NCI-H1048 (cell line): ENCODE measurements around the gene AFF3.
A peak's percentile ranks its signal among the peaks of the same experiment; 100 is the strongest.
"Not testable (repeated sequence)": the region's sequence is repeated elsewhere in the genome, so short reads cannot be mapped to it uniquely, and the experiment has no call there.

Experiments used
- DNase-seq: peaks from one replicate; lab custom pipeline; 2025; lab: John Stamatoyannopoulos, UW

AFF3 gene, protein sequence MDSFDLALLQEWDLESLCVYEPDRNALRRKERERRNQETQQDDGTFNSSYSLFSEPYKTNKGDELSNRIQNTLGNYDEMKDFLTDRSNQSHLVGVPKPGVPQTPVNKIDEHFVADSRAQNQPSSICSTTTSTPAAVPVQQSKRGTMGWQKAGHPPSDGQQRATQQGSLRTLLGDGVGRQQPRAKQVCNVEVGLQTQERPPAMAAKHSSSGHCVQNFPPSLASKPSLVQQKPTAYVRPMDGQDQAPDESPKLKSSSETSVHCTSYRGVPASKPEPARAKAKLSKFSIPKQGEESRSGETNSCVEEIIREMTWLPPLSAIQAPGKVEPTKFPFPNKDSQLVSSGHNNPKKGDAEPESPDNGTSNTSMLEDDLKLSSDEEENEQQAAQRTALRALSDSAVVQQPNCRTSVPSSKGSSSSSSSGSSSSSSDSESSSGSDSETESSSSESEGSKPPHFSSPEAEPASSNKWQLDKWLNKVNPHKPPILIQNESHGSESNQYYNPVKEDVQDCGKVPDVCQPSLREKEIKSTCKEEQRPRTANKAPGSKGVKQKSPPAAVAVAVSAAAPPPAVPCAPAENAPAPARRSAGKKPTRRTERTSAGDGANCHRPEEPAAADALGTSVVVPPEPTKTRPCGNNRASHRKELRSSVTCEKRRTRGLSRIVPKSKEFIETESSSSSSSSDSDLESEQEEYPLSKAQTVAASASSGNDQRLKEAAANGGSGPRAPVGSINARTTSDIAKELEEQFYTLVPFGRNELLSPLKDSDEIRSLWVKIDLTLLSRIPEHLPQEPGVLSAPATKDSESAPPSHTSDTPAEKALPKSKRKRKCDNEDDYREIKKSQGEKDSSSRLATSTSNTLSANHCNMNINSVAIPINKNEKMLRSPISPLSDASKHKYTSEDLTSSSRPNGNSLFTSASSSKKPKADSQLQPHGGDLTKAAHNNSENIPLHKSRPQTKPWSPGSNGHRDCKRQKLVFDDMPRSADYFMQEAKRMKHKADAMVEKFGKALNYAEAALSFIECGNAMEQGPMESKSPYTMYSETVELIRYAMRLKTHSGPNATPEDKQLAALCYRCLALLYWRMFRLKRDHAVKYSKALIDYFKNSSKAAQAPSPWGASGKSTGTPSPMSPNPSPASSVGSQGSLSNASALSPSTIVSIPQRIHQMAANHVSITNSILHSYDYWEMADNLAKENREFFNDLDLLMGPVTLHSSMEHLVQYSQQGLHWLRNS (N-terminal part only)

DNA sequence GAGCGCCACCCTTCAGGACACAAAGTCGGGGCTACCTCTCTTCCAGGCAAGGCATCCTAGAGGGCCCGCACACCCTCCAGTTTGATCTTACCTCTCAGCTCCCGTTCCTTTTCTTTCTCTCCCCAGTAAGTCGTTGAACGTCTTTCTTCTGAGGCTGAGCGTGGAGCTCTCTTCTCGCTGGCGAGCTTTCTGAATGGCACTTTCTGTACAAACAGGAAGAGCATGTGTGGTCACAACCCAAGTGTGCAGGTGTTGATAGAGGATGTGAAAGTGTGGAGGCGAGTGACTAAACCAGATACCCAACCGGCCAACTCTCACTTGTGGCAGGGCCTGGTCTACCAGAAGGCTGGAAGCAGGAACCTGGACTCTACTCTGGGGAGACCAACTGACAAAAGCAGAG, at the start of gene AFF3:
Gene AFF3, minus strand, starts transcription at position 198 of the 400 bp plus-strand sequence. CDS start 38,136 bp downstream, outside the sequence.
- DNase-seq = no peak

DNA sequence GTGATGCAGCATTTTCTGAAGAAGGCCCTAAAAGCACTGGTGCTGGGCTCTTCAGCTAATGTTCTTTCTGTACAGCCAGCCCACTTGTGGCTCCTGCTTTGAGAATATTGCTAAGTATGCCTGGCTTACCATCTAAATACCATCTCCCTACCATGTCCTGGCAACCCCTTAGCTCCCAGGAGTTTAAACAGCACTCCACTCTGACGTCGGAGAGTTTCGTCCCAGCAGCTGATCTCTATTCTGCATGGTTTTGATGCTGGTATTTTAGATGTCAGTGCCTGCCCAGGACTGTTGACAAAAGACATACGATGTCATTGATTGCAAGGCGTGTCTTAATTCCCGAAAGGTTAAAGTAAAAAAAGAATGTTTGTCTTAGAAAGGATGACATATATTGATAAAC, 47.0 kb upstream of the AFF3 start:
- no peak for DNase-seq

DNA sequence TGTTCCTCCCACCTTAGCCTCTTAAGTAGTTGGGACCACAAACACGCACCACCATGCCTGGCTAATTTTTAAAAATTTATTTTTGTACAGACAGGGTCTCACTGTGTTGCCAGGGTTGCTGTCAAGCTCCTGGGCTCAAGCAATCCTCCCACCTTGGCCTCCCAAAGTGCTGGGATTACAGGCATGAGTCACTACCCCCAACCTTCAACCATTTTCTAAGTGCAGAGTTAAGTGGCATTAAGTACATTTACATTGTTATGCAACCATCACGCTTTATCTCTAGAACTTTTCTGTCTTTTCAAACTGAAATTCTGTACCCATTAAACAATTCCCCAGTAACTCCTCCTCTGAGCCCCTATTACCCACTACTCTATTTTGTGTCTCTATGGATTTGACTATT, 45.9 kb upstream of the AFF3 start:
- no peak for DNase-seq

DNA sequence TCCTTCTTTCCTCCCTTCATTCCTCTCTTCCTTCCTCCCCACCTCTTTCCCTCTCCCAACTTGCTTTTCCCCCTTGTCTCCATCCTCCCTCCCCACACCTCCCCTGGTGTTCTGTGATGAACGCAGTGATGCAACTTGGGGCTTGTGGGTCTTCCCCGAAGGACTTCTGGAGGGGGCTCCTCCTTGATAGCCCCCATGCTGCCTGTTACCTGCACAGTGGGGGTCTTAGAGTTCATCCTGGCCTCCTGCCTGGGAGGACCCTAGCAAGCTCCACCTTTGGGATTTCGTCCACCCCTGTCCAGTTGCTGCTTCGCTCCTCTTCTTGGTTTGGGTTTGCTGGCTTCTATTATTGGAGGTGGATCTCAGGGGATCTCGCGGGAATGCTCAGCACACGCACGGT, 43.7 kb upstream of the AFF3 start:
- DNase-seq = no peak

DNA sequence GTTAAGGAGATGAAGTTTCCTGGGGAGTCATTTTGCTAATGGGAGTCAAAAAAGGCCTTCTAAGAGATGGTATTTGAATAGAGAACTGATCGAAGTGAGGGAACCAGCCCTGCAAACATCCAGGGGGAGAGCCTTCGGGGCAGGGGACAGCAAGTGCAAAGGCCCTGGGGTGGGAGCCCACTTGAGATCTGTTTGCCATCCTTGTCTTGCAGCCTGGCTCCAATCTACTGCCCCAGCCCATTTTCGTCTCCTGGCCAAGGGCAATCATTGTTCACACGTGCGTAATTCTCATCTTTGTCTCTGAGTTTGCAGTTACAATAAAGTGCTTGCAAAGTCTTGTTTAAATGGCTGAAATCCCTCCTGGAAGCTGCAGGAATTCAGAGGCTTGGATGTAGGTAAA, 43.1 kb upstream of the AFF3 start:
- DNase-seq = no peak

DNA sequence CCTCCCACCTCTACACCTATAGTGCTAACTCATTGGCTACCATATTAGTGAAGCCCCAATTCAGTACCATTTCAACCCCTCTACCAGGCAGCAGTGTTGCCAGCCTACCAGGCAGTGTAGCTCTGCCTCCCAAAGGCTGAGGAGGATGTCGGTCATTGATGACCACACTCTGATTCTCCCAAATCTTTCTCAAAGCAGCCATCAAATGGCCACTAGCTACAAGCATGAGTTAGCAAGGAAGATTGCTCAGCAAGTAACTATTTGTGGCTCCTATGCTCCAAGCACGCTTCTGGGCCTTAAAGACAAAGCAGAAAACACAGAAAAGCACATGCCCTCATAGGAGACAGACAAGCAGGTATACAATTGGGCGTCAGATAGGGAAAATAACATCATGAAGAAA, 42.7 kb upstream of the AFF3 start:
- DNase-seq = no peak

DNA sequence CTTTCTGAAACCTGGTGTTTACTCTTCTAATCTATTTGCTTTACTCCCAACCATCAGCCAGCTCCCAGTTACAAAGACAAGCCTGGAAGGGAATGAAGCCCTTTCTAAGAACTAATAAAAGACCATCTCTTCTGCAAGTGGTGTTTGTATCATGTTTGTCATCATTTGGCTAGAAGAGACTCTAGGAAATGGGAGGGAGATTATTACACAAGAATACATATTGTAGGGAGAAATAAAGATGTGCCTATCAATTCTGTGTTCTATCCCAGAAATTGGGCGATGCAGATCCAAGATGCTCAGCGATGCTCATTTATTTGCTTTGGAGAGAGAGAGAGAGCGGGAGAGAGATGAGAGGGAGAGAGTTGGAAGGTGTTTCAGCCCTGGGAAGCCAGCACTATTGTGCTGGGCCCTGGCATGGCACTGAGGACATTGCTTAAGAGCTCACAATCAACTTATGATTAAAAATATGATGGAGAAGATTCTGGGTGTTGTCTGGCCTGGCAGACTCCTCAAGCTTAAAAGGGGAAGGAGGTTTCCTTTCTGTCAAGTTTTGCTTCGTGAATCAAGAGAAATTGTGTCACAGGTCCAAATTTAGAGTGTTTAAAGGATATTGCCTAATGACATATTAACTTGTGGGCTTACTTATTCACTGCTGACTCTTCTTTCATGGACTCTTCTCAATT, 41.8 kb upstream of the AFF3 start:
- DNase-seq = no peak

DNA sequence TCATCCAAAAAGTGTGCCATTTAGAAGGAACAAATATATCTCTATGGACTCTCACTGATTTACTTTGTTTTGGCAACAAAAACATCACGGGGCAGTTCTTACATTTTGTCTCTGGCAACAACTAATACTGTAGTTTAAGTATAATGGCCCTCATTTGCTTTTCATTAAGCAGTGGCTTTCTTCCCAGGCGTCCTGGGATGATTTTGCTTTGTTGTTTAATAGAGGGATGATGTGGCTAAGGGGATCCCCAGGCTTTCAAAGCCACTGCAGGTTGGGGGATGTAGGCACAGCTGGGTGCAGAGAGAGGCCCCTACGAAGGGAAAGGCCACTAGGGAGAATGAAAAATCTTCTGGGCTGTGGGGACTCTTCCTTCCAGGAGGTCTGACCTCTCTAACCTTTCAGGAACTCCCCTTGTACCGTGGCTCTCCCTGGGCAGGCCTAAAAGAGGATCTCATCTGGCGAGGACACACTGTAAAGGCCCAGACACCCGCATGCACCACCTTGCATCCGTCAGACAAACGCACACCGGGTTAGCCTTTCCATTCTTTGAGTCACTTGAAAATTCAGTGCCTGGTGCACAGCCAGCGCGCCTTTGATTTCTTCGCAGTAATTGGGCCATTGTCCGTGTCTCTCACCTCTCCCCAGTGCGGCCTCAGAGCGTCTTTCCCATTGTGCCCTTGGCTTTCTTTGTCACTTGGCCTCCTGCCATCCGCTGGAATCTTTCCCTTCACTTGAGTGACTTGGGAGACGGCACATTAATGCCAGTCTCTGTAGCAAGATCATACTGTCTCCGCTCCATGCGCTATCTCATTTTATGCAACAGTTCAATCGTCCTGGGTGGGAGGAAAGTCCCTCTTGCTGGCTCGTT, 40.3 kb upstream of the AFF3 start:
- no peak for DNase-seq

DNA sequence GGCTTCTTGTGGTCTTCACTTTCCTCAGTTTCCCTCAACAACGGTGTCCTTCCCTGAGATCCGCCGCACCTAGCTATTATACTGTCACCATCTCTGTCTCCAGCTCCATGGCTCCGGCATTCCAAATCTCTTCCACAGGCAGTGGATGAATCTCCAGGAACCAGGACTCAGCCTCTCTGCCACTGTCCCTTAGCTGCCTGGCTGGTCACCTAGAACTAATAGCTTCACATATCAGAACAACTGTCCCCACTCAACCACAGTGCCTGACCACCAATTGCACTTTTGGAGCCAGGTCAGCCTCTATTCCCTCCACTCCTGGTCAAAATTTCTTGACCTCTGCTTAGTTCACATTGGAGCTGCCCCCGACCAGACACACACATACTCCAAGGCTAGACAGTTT, 38.1 kb upstream of the AFF3 start:
- DNase-seq = no peak

DNA sequence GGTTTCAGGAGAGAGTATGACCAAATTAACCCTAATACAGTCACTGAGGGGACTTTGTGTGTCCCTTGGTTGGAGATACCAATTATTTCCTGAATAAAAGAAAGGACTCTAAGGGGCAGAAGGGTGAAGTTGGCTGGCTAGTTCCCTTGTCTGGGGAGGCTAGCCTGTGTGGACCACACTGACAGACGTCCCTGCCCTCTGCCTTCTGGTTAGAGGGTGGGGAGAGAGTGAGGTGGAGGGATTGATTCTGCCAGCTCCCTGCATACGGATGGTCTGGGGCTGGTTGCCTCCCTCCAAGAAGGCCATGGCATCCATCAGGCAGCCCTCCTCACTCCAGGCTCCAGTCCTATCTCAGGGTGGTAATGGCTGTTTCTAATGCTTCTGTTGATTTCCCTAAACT, 37.4 kb upstream of the AFF3 start:
- no peak for DNase-seq

DNA sequence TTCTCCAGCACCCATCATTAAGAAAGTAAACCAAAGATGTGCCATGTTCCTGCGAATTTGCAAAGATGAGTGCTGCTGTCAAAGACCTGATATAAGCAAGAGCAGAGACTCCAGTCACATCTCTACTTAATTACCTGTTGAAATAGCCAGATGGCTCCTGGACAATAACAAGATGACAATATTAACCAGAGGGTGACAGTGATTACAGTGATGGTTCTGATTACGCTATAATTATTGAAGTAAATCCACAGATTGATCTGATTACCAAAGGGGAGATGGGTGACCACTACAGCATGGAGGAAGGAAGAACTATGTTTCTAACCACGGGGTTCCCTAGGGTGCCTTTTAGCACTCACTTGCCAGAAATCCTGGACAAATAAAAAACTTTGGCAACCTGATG, 36.5 kb upstream of the AFF3 start:
- DNase-seq = no peak

DNA sequence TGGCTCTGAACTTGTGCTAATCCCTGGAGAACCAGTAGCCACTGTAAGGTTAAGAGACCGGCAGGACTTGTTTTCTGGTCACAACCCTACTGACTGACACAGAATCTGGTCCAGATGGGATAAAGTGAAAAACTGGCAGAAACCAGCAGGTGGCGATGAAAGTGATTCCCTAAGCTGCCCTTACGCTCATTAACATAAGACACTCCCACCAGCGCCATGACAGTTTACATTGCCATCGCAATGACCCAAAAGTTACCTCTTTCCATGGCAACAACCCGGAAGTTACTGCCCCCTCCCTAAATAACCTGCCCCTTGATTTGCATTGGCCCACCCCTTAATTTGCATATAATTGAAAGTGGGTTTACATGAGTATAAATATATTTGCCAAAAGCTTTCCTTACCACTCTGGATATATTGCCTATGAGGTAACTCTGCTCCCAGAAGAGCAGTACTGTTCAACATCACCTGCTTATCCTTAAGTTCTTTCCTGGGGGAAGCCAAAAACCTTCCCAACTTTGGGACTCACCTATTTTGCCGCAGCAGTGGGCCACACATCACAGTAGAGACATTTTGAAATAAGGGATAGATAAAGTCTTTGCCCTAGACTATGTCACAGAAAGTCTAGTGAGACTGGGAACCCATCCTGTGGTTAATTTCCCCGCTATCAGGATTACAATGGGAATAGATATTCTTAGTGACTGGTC, 35.8 kb upstream of the AFF3 start:
- DNase-seq = peak; percentile 76

DNA sequence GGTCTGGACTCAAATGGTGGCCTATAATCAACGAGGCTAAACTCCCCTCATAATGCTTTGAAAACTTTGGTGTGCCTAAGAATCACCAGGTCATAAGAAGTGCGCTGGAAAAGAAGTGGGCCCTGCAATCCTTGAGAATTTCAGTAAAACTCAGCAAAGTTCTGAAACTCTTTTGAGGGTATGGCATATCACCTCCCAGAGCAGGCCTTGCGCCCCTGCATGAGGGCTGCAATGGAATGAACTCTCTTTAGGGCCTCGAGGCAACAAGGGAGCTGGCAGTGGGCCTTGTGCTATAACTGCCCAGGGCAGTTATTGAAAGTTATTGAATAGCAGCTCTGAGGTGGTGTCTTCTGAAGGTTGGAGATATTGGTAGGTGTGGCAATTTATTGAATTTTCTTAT, 34.5 kb upstream of the AFF3 start:
- DNase-seq = no peak

DNA sequence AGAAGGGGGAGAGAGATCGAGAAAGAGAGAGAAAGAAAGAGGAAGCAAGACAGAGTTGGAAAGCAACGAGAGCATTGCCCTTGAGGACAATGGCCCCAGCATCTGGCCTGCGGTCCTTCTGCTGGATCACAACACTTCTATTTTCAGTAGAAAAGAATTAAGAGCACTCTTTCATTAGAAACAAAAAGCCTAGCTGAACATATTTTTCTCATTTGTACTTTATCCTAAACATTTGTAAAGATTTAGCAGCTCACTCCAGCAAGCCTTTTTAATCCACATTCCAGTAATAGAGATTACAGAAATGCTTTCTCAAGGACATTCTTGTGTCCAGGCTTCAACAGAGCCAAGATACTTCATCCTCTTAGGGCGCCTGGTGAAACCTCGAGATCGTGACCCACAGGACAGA, 31.6 kb upstream of the AFF3 start:
- DNase-seq = no peak

DNA sequence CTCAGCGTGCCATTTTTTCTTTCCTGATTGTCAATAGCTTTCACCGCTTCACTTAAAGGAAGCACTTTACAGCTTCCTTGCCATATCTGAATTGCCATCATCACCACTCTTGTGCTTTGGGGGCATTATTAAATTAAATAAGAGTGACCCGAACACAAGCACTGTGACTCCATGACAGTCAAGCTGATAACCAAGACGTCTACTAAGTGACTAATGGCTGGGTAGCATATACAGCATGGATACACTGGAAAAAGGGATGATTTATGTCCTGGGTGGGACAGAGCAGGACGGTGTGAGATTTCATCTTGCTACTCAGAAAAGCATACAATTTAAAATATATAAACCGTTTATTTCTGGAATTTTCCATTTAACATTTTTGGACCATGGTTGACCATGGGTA, 24.3 kb upstream of the AFF3 start:
- DNase-seq = no peak

DNA sequence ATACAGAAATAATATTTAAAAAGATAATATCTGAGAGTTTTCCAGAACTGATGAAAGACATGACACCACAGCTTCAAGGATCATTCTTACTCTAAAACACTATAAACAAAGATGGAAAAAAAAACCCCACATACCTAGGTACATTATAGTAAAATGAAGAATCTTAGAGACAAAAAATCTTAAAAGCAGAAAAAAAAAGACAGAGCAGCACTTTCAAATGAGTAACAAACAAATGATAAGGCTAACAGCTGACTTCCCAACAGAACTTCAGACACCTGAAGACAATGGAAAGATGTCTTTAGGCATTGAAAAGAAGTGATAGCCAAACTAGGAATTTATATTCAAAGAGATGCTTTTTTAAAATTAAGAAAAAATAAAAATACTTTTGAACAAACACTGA, 21.2 kb upstream of the AFF3 start:
- DNase-seq = no peak

DNA sequence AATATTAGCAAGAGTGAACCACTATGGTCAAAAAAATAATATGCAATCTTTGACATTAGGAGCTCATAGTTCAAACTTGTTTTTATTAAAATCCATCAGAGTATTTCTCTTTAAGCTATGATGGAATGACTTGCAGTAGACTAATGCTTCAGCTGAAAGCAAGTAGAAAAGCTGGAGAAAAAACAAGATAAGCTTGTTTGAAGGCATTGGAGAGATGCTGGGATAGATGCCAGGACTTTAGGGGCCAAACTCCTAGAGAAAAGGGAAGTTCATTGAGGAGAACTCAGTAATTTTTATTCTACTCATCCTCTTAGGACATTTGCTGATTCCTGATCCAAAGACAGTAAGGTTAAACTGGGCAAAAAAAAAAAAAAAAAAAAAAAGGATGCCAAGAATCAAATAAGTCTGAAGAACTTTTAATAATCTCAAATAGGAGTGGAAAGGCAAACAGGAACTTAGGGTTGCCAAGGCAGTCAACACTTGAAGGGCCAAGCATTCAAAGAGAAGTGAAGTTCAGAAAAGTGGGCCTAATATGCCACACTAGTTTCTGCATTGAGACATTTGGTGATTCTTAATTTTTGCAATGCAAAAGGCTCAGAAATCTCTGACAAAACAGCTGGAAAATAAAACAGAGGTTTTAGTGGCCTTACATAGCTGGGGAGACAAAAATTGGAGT, 19.7 kb upstream of the AFF3 start:
- no peak for DNase-seq

DNA sequence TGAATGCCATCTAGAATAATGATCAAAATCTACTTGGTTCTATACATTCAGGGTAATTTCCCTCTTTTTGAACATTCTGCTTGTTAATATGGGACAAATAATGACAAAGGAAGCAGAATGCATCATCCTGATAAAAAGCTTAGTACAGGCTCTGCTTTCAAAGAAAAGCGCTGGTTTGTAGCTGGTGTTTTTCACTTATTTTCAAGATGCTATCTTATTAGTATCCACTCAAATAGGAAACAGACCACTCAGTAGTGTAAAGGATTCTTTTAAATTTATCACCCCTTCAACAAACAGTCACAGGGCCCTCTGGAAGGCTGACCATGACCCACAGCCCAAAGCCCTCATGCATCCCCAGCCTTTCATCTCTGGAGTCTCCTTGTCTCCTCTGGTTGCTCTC, 18.0 kb upstream of the AFF3 start:
- DNase-seq = no peak

DNA sequence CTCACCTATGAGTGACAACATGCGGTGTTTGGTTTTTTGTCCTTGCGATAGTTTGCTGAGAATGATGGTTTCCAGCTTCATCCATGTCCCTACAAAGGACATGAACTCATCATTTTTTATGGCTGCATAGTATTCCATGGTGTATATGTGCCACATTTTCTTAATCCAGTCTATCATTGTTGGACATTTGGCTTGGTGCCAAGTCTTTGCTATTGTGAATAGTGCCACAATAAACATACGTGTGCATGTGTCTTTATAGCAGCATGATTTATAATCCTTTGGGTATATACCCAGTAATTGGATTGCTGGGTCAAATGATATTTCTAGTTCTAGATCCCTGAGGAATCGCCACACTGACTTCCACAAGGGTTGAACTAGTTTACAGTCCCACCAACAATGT, 9.4 kb upstream of the AFF3 start:
- DNase-seq = not testable (repeated sequence)

DNA sequence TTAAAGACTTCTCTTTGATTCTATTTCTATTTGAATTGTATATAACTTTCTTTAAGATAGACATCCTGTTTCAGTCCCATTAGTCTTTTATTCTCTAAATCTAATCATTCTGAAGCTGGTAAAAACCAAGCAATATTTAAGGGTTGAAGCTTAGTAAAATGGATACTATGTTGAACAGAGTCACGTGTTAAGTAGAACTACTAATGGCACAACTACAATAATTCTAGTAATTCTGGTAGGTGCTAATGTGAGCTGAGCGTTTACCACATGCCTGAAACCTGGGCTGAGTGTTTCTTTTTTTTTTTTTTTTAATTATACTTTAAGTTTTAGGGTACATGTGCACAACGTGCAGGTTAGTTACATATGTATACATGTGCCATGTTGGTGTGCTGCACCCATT, 8.9 kb upstream of the AFF3 start:
- DNase-seq = no peak
